Measurements from ENCODE around the gene ILK. TPM values are rescaled to one million over a fixed set of nuclear protein-coding genes. Genes with fewer than 3 reads are reported as not detected.

The ILK gene
- total RNA-seq, 4 donors from 2014 or later, result 159 to 211 (median 169) TPM

GRCh38 chr11:6608726-6609501 lies 5.3 kb downstream of the ILK start:
- TF ChIP-seq EP300 (IDR thresholded peaks at IDR 0.05; ENCODE audit: low read depth) (no peak), POLR2A (IDR thresholded peaks at IDR 0.05) (peak; percentile 2)
- Histone ChIP-seq H3K36me3 (peaks cover 0 to 25% (median 9%) of the 10 kb centered on the region in 4 donors), H3K27ac (peak overlapping the region; percentile 96 to 99 (median 97)), H3K27me3 (no peaks in the 10 kb centered on the region), H3K4me3 (no peak overlapping the region), H3K9me3 (no peaks in the 10 kb centered on the region), H3K4me1 (peaks cover 37 to 83% (median 61%) of the 10 kb centered on the region in 4 donors)
- in situ Hi-C loops (cut with MboI; ENCODE audit: low pct_ligation_motif_present in 1 of 4, low pct_unique_long_range_greater_than_20kb in 1 of 4, low sequenced_read_pairs in 3 of 4), result loop anchor here in 2 of 4 donors (10.0 kb wide), 2 partner anchors 134 to 224 kb away; partner anchors contain the start of gene TRIM3 (in 1 of the 2)
- no peak for DNase-seq
- WGBS, 2 donors (ENCODE audit: low coverage in 1 of 2), result 73 to 74% methylated on average over 5 to 14 of the region's 14 CpGs
- intact Hi-C loops (cut with DNase I; ENCODE audit: low total_unique reads), result no loop called here

- H3K4me1 ChIP-seq, result peaks cover 37 to 82% (median 60%) of the 10 kb centered on the region in 4 donors
- no peaks in the 10 kb centered on the region for H3K9me3 ChIP-seq
- peaks cover 0 to 25% (median 9%) of the 10 kb centered on the region in 4 donors for H3K36me3 ChIP-seq
- peak overlapping the region; percentile 96 to 99 (median 97) for H3K27ac ChIP-seq
- WGBS, 2 donors (ENCODE audit: low coverage in 1 of 2), result 79% methylated on average over 8 of the region's 8 CpGs; no CpG with 5 or more reads in 1 of the 2 donors
- H3K4me3 ChIP-seq, result no peak overlapping the region
- H3K27me3 ChIP-seq, result no peaks in the 10 kb centered on the region
- in situ Hi-C loops (cut with MboI; ENCODE audit: low pct_ligation_motif_present in 1 of 4, low pct_unique_long_range_greater_than_20kb in 1 of 4, low sequenced_read_pairs in 3 of 4), result loop anchor here in 2 of 4 donors (10.0 kb wide), 2 partner anchors 135 to 225 kb away; partner anchors contain the start of gene TRIM3 (in 1 of the 2)
- no peak for TF ChIP-seq EP300 (IDR thresholded peaks at IDR 0.05; ENCODE audit: low read depth)
- TF ChIP-seq POLR2AphosphoS5 (IDR thresholded peaks at IDR 0.05), result no peak
- no peak for TF ChIP-seq CTCF (IDR thresholded peaks at IDR 0.05)
- no peak for TF ChIP-seq POLR2A (IDR thresholded peaks at IDR 0.05)
- no peak for DNase-seq
- intact Hi-C loops (cut with DNase I; ENCODE audit: low total_unique reads), result loop anchor here (5.0 kb wide), 1 partner anchor 73 kb away; the partner anchor contains the start of gene MRPL17
Measured at GRCh38 chr11:6609502-6610015, 6.0 kb downstream of the ILK start.

- DNase-seq, result no peak
- Histone ChIP-seq H3K4me3 (peak overlapping the region in 1 of 4 donors; percentile 75), H3K27me3 (no peaks in the 10 kb centered on the region), H3K4me1 (peaks cover 31 to 71% (median 51%) of the 10 kb centered on the region in 4 donors), H3K27ac (peak overlapping the region; percentile 96 to 99 (median 97)), H3K36me3 (peaks cover 0 to 25% (median 9%) of the 10 kb centered on the region in 4 donors), H3K9me3 (no peaks in the 10 kb centered on the region)
- intact Hi-C loops (cut with DNase I; ENCODE audit: low total_unique reads) (loop anchor here (5.0 kb wide), 1 partner anchor 72 kb away; the partner anchor contains the start of gene MRPL17), in situ Hi-C loops (cut with MboI; ENCODE audit: low pct_ligation_motif_present in 1 of 4, low pct_unique_long_range_greater_than_20kb in 1 of 4, low sequenced_read_pairs in 3 of 4) (no loop called here)
- TF ChIP-seq POLR2AphosphoS5 (IDR thresholded peaks at IDR 0.05) (no peak), CTCF (IDR thresholded peaks at IDR 0.05) (no peak), POLR2A (IDR thresholded peaks at IDR 0.05) (no peak), EP300 (IDR thresholded peaks at IDR 0.05; ENCODE audit: low read depth) (no peak)
- 77% methylated on average over 6 of the region's 6 CpGs; no CpG with 5 or more reads in 1 of the 2 donors for whole genome bisulfite sequencing, 2 donors (ENCODE audit: low coverage in 1 of 2)
Measured at GRCh38 chr11:6610591-6610990, 7.0 kb downstream of the ILK start.

GRCh38 chr11:6611092-6611962 lies 7.8 kb downstream of the ILK start:
- Histone ChIP-seq H3K4me1 (peaks cover 30 to 64% (median 45%) of the 10 kb centered on the region in 4 donors), H3K27ac (peak overlapping the region; percentile 96 to 99 (median 97)), H3K4me3 (peak overlapping the region; percentile 61 to 83 (median 76)), H3K9me3 (no peaks in the 10 kb centered on the region), H3K27me3 (no peaks in the 10 kb centered on the region), H3K36me3 (peaks cover 0 to 25% (median 9%) of the 10 kb centered on the region in 4 donors)
- TF ChIP-seq POLR2A (IDR thresholded peaks at IDR 0.05) (no peak), EP300 (IDR thresholded peaks at IDR 0.05; ENCODE audit: low read depth) (no peak), POLR2AphosphoS5 (IDR thresholded peaks at IDR 0.05) (peak in 2 of 3 donors; percentile 6 to 54)
- intact Hi-C loops (cut with DNase I; ENCODE audit: low total_unique reads) (loop anchor here (5.0 kb wide), 1 partner anchor 71 kb away; the partner anchor contains the start of gene MRPL17), in situ Hi-C loops (cut with MboI; ENCODE audit: low pct_ligation_motif_present in 1 of 4, low pct_unique_long_range_greater_than_20kb in 1 of 4, low sequenced_read_pairs in 3 of 4) (no loop called here)
- 3 to 17% methylated on average over 5 to 30 of the region's 39 CpGs for WGBS, 2 donors (ENCODE audit: low coverage in 1 of 2)
- DNase-seq, result peak; percentile 35
